Measurements from ENCODE around the gene SYT7.

SYT7 gene

GRCh38 chr11:61581931-61582330 is 1.1 kb upstream of the SYT7 start:
- DNase-seq, result no peak

- DNase-seq, result no peak
Observed at GRCh38 chr11:61580271-61580888, 496 bp downstream of the SYT7 start.

- DNase-seq, result no peak
Observed at GRCh38 chr11:61579676-61580270, 1.1 kb downstream of the SYT7 start.

GRCh38 chr11:61578819-61579675 is 1.8 kb downstream of the SYT7 start:
- DNase-seq, result no peak

- DNase-seq, result no peak
Observed at GRCh38 chr11:61577383-61578118, 3.3 kb downstream of the SYT7 start.

- no peak for DNase-seq
Observed at GRCh38 chr11:61575886-61576861, 4.7 kb downstream of the SYT7 start.

- no peak for DNase-seq
Observed at GRCh38 chr11:61574611-61575010, 6.3 kb downstream of the SYT7 start.

GRCh38 chr11:61572913-61573312 is 8.0 kb downstream of the SYT7 start:
- DNase-seq, result no peak

GRCh38 chr11:61571869-61572268 is 9.0 kb downstream of the SYT7 start:
- no peak for DNase-seq

- DNase-seq, result no peak
Observed at GRCh38 chr11:61571337-61571736, 9.5 kb downstream of the SYT7 start.

GRCh38 chr11:61569701-61570100 is 11.2 kb downstream of the SYT7 start:
- DNase-seq, result no peak

- DNase-seq, result no peak
Observed at GRCh38 chr11:61569018-61569417, 11.9 kb downstream of the SYT7 start.

GRCh38 chr11:61567286-61568061 is 13.4 kb downstream of the SYT7 start:
- peak; percentile 55 for DNase-seq

- no peak for DNase-seq
Observed at GRCh38 chr11:61564936-61565696, 15.8 kb downstream of the SYT7 start.

GRCh38 chr11:61560751-61561150 is 20.1 kb downstream of the SYT7 start:
- DNase-seq, result no peak

GRCh38 chr11:61556621-61557020 is 24.3 kb downstream of the SYT7 start:
- no peak for DNase-seq

- no peak for DNase-seq
Observed at GRCh38 chr11:61555978-61556377, 24.9 kb downstream of the SYT7 start.

- DNase-seq, result no peak
Observed at GRCh38 chr11:61555051-61555969, 25.6 kb downstream of the SYT7 start.

All from MV-4-11 (cell line).